HepG2 (cell line): ENCODE measurements around the gene KIF13A. TPM values are rescaled to one million over a fixed set of nuclear protein-coding genes. Genes with fewer than 3 reads are reported as not detected.

ENCODE experiments used
- ATAC-seq: fragments of 200-7000 bp; cut with Tn5 transposase; 3 replicates; pipeline ENCODE4 v1.9.1; 2020; ENCODE audit warnings: mild to moderate bottlenecking, moderate library complexity
- BruUV-seq: library from RNA; stranded (reverse); fragments of 400-500 nt; replicated peaks from 2 replicates; lab custom pipeline; 2021; lab: Mats Ljungman, UMichigan
- CTCF ChIA-PET: fragments of 300-600 bp; formaldehyde crosslinking; extraction: SDS; loops from one replicate; lab custom pipeline; 2021; ENCODE audit warnings: low total read pairs, inconsistent platforms, low intra/inter-chr PET ratio; lab: Yijun Ruan, JAX
- POLR2A ChIA-PET: fragments of 350-600 bp; sonication (Branson Sonifier 250); formaldehyde crosslinking; loops from one replicate; lab custom pipeline; 2020; ENCODE audit warnings: antibody characterized with exemption, inconsistent platforms; lab: Yijun Ruan, JAX
- DNase-seq: peaks from one replicate; pipeline ENCODE4 v3.0.0-alpha.2; 2015; ENCODE audit warnings: low spot score
- FAIRE-seq: peaks from 3 replicates; lab custom pipeline; 2011; peaks lifted over from hg19 to GRCh38; lab: Jason Lieb, UNC
- H2AFZ ChIP-seq: one replicate; pipeline ENCODE4 v1.6.1; 2011; ENCODE audit warnings: low read length, inconsistent platforms
- H3K27ac ChIP-seq: fragments of 300-600 bp; 3 replicates; pipeline ENCODE4 v1.8.0; 2011; ENCODE audit warnings: mixed run types, mild to moderate bottlenecking, mixed read lengths, low read length, inconsistent platforms; ENCODE audit not compliant: insufficient read depth; ENCODE audit errors: extremely low read length
- H3K27me3 ChIP-seq, 2 experiments: fragments of 200-600 bp in 1 of 2; 2 replicates in 1 of 2; 3 replicates in 1 of 2; pipeline versions ENCODE4 v1.6.0 to v1.8.0; 2011; ENCODE audit warnings: low read length in 2 of 2, mild to moderate bottlenecking in 2 of 2, moderate library complexity in 2 of 2, inconsistent platforms in 1 of 2; ENCODE audit not compliant: insufficient read depth in 2 of 2, control insufficient read depth in 1 of 2
- H3K36me3 ChIP-seq, 2 experiments: fragments of 200-600 bp in 1 of 2; replicated peaks in 1 of 2; 2 replicates in 1 of 2; 3 replicates in 1 of 2; pipeline versions ENCODE4 v1.5.1 to v1.8.0; 2011; ENCODE audit warnings: low read length in 2 of 2, inconsistent platforms in 1 of 2; ENCODE audit not compliant: insufficient read depth in 2 of 2, control insufficient read depth in 1 of 2
- H3K4me1 ChIP-seq: 2 replicates; pipeline ENCODE4 v1.5.1; 2012; ENCODE audit warnings: low read length, inconsistent platforms; ENCODE audit not compliant: insufficient read depth
- H3K4me2 ChIP-seq: 2 replicates; pipeline ENCODE4 v1.6.0; 2011; ENCODE audit warnings: low read depth, low read length, inconsistent platforms
- H3K4me3 ChIP-seq, 3 experiments: fragments of 200-600 bp in 1 of 3; sonication (generic), shearing (Covaris generic) in 1 of 3; replicated peaks in 1 of 3; 2 replicates each; pipeline ENCODE4 v1.5.1; 2011 to 2016; ENCODE audit warnings: low read length in 3 of 3, inconsistent platforms in 2 of 3, low read depth in 2 of 3, mild to moderate bottlenecking in 2 of 3, control low read depth in 1 of 3, mixed read lengths in 1 of 3; ENCODE audit not compliant: insufficient read depth in 1 of 3
- H3K79me2 ChIP-seq: one replicate; pipeline ENCODE4 v1.6.1; 2011; ENCODE audit warnings: low read length, inconsistent platforms; ENCODE audit not compliant: insufficient read depth
- H3K9ac ChIP-seq: 2 replicates; pipeline ENCODE4 v1.6.0; 2011; ENCODE audit warnings: mild to moderate bottlenecking, low read depth, low read length, inconsistent platforms; ENCODE audit not compliant: insufficient read depth
- H3K9me3 ChIP-seq: 2 replicates; pipeline ENCODE4 v1.5.1; 2012; ENCODE audit warnings: mild to moderate bottlenecking, low read length
- H4K20me1 ChIP-seq: 2 replicates; pipeline ENCODE4 v1.6.0; 2011; ENCODE audit warnings: inconsistent platforms, mild to moderate bottlenecking, low read length, moderate library complexity; ENCODE audit not compliant: insufficient read depth
- CENPT ChIP-seq: sonication (generic); formaldehyde crosslinking; IDR thresholded peaks from 2 replicates; pipeline ENCODE4 v1.8.0; 2022; ENCODE audit warnings: low read depth, mild to moderate bottlenecking, moderate library complexity, missing genetic modification reagents
- KAT7 ChIP-seq: IDR thresholded peaks from 2 replicates; pipeline ENCODE4 v1.6.1; 2018; ENCODE audit warnings: borderline replicate concordance, missing compliant biosample characterization
- PAX8 ChIP-seq: sonication (generic); formaldehyde crosslinking; IDR thresholded peaks from 2 replicates; pipeline ENCODE4 v1.8.0; 2022; ENCODE audit warnings: mild to moderate bottlenecking, missing genetic modification reagents, borderline replicate concordance
- ZNF280B ChIP-seq: sonication (generic); formaldehyde crosslinking; IDR thresholded peaks from 2 replicates; pipeline ENCODE4 v1.5.0; 2020; ENCODE audit warnings: missing genetic modification reagents, mild to moderate bottlenecking, borderline replicate concordance
- ZNF512B ChIP-seq: sonication (generic); formaldehyde crosslinking; IDR thresholded peaks from 2 replicates; pipeline ENCODE4 v1.5.1; 2020; ENCODE audit warnings: missing genetic modification reagents, mild to moderate bottlenecking, borderline replicate concordance
- WGBS: methylation state at CpG from one replicate; pipeline ENCODE4 v1.1.6; 2017; ENCODE audit warnings: low lambda C conversion rate; 5-methylcytosine and 5-hydroxymethylcytosine counted together
- in situ Hi-C: cut with HindIII; loops from 2 replicates; pipeline ENCODE4 v1.10.0; 2017; ENCODE audit warnings: low pct_unique_long_range_greater_than_20kb; ENCODE audit not compliant: extremely low pct_ligation_motif_present
- intact Hi-C: fragments of 100-400 bp; cut with micrococcal nuclease; formaldehyde crosslinking; loops from one replicate; pipeline ENCODE4 v1.10.0; 2022; ENCODE audit not compliant: unreplicated experiment
- polyA plus RNA-seq, 8 experiments: library from polyadenylated mRNA; depleted of rRNA in 3 of 8; stranded (reverse) in 7 of 8; unstranded in 1 of 8; fragments of >200 nt; fragmentation: Illumina TruSeq in 4 of 8; extraction: Trizol in 4 of 8; gene quantifications; 2 replicates each; pipeline versions ENCODE4 v1.2.1 to v1.2.3, GENCODE V29; 2011 to 2016; ENCODE audit warnings: low read depth in 4 of 8, missing spikeins in 1 of 8, mixed read lengths in 1 of 8; ENCODE audit not compliant: insufficient read depth in 1 of 8
- total RNA-seq, 5 experiments: library from RNA; depleted of rRNA; stranded (reverse); fragments of >200 nt; fragmentation: Illumina TruSeq; extraction: Trizol; gene quantifications; 2 replicates each; pipeline ENCODE4 v1.2.3, GENCODE V29; 2016; ENCODE audit warnings: low read depth in 1 of 5

The KIF13A gene
- total and polyA plus RNA-seq, 2 of the 13 experiments (the other 11 are each of a cell fraction or from before 2014, with no cell fraction given) = 21.1 to 37.2 TPM

GRCh38 chr6:17768881-17769280 is 218.6 kb downstream of the KIF13A start:
- ATAC-seq (no peak), DNase-seq (no peak), FAIRE-seq (no peak)
- 98% methylated on average over 1 of the region's 1 CpG for WGBS
- POLR2A ChIA-PET = no interaction called here
- H3K79me2 ChIP-seq = no peaks in the 10 kb centered on the region
- in situ Hi-C loops (no loop called here), intact Hi-C loops (no loop called here)
- BruUV-seq = no TSS peak
- no peak overlapping the region for H3K4me2 ChIP-seq
- H3K4me1 ChIP-seq = no peaks in the 10 kb centered on the region
- H2AFZ ChIP-seq = no peak overlapping the region
- H3K9me3 ChIP-seq = no peaks in the 10 kb centered on the region
- no peak overlapping the region for H3K4me3 ChIP-seq
- no peaks in the 10 kb centered on the region for H4K20me1 ChIP-seq
- H3K9ac ChIP-seq = no peak overlapping the region
- CTCF ChIA-PET = no interaction called here
- H3K27ac ChIP-seq = no peak overlapping the region
- no peaks in the 10 kb centered on the region for H3K27me3 ChIP-seq
- H3K36me3 ChIP-seq = peaks cover 10 to 44% of the 10 kb centered on the region in 2 experiments
- no peak for TF ChIP-seq CENPT (CRISPR knock-in tag)
- TF ChIP-seq KAT7 (CRISPR knock-in tag) = no peak
- TF ChIP-seq ZNF280B (CRISPR knock-in tag) = no peak
- TF ChIP-seq PAX8 (CRISPR knock-in tag) = no peak
- TF ChIP-seq ZNF512B (CRISPR knock-in tag) = no peak
